GM12892 (cell line): ENCODE measurements around the gene SV2C.

Experiments used
- DNase-seq: peaks from one replicate; pipeline ENCODE4 v3.0.0; 2011; ENCODE audit not compliant: insufficient read length
- FAIRE-seq: peaks from 2 replicates; lab custom pipeline; 2011; peaks lifted over from hg19 to GRCh38; lab: Jason Lieb, UNC
- POLR2A ChIP-seq: IDR thresholded peaks from 2 replicates; pipeline ENCODE4 v1.6.1; 2011; ENCODE audit warnings: low read depth, low read length, control low read depth
- POLR2AphosphoS5 ChIP-seq: IDR thresholded peaks from 2 replicates; pipeline ENCODE4 v1.6.1; 2011; ENCODE audit warnings: low read depth, low read length, control low read depth
- TAF1 ChIP-seq: IDR thresholded peaks from 2 replicates; pipeline ENCODE4 v1.6.1; 2011; ENCODE audit warnings: low read depth, mild to moderate bottlenecking, control low read depth, low read length, borderline replicate concordance

Gene SV2C

DNA sequence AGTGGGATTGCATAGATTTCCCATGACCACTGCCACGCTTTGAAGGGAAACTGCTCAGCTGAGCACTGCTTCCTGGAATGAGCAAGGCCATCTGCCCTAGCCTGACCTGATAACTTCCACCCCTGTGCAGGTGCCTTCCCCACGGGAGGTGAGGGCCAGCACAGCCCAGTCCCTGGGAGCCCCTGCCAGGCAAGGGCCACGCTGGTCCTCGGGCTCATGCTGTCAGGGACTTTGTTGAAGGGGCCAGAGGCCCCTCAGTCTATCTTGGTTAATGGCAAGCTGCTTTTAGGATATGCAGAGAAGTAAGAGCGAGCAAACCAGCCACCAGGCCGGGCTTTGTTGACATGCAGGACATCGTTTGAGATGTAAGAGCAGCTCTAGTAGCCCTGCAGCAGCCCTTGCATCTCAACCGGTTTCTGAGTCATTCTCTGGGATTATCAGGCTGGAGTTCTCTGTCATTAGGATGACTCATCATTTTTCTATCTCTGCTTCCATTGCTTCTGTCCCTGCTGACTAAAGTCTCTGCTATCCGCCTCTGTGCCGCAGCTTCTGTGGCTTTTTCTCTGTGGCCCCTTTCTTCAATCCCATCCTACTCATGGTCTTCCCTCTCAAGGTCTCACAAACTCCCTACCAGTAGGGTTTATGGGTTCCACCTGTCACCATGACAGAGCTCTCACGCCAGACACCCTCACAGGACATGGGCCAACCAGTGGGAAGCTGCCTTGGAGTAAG lies 289.3 kb downstream of the SV2C start:
- TF ChIP-seq TAF1 (no peak), POLR2A (no peak), POLR2AphosphoS5 (no peak)
- FAIRE-seq (no peak), DNase-seq (no peak)

DNA sequence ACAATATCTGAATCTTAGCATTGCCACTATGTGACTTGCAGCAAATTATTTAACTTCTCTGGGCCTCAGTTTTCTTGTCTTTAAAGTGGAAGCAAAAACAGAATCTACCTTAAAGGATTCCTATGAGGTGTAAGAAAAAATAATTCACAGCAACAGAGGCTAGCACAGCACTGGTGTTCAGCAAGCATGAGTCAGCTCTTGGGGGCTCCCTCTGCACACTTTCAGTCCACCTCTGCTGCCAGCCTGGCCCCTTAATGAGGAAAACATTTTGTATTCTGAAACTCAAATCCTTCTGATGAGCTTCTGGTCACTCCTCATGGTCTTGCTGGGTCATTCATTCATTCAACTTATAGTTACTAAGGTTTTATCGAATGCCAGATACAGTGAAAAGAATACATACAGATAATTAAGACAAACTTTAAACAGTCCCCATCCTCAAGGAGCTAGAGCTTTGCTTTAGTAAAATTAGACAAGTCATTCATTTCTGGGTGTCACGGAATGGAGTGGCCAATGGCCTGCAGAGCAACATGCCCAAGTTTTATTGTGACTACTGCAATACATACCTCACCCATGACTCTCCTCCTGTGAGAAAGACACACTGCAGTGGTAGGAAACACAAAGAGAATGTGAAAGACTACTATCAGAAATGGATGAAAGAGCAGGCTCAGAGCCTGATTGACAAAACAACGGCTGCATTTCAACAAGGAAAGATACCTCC lies 293.1 kb downstream of the SV2C start:
- no peak for FAIRE-seq
- TF ChIP-seq TAF1 (no peak), POLR2AphosphoS5 (no peak), POLR2A (no peak)
- DNase-seq = no peak

DNA sequence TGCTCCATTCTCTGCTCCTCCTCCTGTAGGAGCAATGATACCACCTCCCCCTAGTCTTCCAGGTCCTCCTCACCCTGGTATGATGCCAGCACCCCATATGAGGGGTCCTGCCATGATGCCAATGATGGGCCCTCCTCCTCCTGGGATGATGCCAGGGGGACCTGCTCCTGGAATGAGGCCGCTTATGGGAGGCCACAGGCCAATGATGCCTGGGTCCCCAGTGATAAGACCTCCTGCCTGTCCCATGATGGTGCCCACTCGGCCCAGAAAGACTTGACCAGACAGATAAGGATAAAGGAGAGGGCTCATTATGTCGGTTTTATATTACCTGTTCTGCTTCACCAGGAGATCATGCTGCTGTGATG lies 293.7 kb downstream of the SV2C start:
- FAIRE-seq = no peak
- no peak for TF ChIP-seq POLR2A
- no peak for TF ChIP-seq POLR2AphosphoS5
- no peak for TF ChIP-seq TAF1

DNA sequence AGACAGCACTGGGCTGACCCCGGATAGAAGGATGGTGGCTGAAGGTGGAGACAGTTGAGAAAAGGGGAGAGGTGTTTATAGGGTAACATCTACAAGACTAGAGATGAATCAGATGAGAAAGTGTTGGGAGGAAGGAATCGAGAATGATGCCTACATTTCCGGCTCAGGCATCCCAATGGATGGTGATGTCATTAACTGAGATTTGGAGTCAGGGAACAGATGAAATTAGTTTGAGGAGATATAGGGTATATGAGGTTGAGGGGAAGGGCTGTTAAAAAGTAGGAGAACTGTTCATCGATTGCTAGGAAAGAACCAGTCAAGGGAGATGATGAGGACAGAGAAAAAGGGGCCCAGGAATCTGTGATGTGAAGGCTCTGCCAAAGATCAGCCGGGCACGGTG lies 295.2 kb downstream of the SV2C start:
- DNase-seq = no peak
- FAIRE-seq = no peak
- TF ChIP-seq POLR2A (no peak), POLR2AphosphoS5 (no peak), TAF1 (no peak)

More for the DNA sequence above, 293.7 kb downstream of the SV2C start:
- no peak for DNase-seq

DNA sequence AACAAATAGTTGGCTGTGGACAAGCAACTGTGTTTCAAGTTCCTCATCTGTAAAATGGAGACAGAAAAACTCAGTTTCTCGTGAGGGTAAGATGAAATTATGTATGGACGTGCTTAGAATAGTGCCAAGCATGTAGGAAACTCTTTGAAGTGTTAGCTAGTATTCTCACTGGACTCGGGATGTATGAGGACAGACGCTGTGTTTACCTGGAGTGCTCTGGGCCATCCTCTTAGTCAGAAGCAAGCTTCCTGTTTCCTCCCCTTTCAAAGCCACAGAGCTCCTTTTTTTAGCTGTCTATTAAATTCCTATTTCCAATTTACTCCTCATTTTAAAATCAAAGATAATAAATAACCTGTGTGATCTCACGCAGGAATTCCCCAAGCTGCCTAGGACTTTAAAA lies 296.1 kb downstream of the SV2C start:
- DNase-seq (no peak), FAIRE-seq (no peak)
- TF ChIP-seq POLR2AphosphoS5 (no peak), POLR2A (no peak), TAF1 (no peak)

DNA sequence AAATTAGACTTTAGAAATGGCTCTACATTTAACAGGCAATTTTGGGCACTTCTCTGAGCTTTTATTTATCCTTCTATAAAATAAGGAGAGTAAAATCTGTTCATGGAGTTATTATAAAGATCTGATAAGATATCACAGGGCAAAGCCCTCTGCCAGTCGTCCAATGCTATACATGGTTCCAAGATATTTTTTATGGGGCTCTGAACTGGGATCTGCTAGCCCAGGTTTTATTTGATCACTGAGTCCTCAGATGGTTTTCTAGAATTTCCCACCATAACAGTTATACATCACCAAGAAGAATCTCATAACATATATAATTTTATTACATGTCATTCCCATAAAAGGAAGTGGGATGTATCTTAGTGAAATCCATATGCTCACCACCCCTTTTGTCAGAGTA lies 296.7 kb downstream of the SV2C start:
- DNase-seq = no peak
- TF ChIP-seq POLR2A = no peak
- no peak for TF ChIP-seq TAF1
- no peak for TF ChIP-seq POLR2AphosphoS5
- no peak for FAIRE-seq

DNA sequence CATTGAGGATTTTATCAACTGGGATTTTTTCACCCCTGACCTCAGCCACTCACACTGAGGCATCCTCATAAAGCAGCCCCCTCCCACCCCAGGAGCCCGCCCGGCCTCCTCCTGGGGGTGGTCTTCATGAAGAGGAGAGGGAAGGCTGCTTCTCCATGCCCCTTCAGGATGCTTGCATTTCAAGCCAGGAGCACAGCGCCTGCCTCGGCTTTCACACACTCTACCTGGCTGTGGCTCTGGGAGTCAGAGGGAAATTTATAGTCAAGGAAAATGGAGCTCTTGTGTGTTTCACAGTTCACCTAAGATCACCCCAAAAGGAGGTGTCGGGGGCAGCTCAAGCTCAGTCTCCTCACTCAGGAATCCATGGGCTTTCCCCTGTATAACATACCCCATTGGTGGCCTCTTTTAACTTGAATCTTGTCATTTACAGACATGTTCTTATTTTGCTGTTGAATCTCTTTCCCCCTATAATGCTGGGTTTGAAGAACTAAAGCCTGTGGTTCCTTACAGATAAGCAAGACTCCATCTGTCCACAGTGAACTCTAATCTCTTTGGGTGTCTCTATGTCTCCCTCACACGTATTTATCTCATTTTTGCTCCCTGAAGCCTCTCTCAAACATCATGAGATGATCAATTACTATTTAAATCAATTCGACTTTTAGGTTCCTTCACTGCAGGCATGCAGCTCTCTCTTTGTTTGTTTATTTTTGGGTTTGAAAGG lies 297.3 kb downstream of the SV2C start:
- DNase-seq = no peak
- FAIRE-seq = no peak
- no peak for TF ChIP-seq POLR2AphosphoS5
- no peak for TF ChIP-seq TAF1
- TF ChIP-seq POLR2A = no peak

DNA sequence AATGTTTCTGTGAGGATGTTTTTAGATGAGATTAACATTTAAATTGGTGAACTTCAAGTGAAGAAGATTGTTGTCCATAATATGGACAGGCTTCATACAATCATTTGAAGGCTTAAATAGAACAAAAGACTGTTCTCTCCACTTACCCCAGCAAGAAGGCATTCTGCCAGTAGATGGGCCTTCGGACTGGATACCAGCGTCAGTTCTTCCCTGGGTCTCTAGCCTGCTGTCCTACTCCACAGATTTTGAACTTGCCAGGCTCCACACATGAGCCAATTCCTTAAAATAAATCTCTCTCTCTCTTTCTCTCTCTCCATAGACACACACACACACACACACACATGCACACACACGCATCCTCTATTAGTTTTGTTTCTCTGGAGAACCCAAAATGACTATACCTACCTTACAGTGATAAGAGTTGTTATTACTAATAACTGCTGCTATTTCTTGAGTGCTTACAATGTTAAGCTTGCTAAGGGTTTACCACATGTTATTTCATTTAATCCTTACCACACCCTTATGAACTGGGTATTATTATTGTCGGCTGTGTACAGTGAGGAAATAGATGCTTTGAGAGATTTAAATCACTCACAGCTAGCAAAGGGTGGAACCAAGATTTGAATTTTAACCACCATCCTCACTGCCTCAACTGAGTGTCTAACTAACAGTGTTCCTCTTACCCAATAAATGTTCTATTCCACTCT lies 300.1 kb downstream of the SV2C start:
- TF ChIP-seq POLR2AphosphoS5 (no peak), TAF1 (no peak), POLR2A (no peak)
- DNase-seq (no peak), FAIRE-seq (no peak)

DNA sequence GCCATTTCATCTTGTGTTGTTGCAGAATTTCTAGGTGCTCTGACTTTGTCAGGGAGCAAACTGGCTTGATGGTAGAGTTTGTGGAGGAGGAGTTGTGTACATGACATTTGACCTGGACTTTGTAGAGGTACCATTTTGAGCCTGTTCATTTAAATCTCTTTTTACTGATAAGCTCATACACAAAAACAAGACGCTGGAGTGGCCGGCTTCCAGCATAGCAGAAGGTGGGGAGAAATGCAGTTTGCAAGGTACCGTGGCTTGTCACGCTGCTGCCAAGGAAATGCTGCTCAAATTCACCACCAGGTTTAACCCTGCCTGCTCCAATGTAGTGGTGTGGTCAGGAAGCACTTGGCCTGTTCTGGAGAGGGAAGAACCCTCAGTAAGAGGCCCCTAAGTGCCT lies 301.0 kb downstream of the SV2C start:
- TF ChIP-seq TAF1 (no peak), POLR2A (no peak)
- DNase-seq (no peak), FAIRE-seq (no peak)

DNA sequence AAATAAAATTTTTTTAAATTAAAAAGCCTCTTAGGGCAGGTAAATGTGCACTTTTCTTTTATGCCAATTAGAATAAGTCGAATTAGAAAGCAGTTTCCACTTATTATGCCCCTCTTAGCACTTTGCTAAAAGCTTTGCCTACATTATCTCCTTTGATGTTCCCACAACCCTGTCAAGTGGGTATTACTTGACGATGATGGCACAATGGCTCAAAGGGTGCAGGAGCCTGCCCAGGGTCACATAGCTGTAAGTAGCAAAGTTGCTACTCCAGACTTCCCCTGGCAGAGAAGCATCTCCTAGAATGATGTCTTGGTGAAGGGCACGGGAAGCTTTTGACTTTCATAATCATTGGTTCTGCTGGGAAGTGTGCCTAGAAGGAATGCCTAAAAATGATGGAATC lies 301.5 kb downstream of the SV2C start:
- no peak for DNase-seq
- TF ChIP-seq POLR2A = no peak
- no peak for TF ChIP-seq TAF1
- TF ChIP-seq POLR2AphosphoS5 = no peak
- FAIRE-seq = no peak

DNA sequence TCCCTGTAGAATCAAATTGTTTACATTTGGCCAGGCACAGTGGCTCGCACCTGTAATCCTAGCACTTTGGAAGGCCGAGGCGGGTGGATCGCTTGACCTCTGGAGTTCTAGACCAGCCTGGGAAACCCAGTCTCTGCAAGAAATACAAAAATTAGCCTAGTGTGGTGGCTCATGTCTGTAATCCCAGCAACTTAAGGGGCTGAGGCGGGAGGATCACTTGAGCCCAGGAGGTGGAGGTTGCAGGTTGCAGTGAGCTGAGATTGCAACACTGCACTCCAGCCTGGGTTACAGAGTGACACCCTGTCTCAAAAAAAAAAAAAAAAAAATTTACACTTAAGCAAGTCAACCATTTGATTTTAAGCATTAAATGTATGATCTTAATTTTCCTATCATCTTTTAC lies 302.4 kb downstream of the SV2C start:
- no peak for DNase-seq
- no peak for FAIRE-seq
- TF ChIP-seq TAF1 (no peak), POLR2A (no peak), POLR2AphosphoS5 (no peak)
